ENCODE data around the gene SLC6A18.

DNA sequence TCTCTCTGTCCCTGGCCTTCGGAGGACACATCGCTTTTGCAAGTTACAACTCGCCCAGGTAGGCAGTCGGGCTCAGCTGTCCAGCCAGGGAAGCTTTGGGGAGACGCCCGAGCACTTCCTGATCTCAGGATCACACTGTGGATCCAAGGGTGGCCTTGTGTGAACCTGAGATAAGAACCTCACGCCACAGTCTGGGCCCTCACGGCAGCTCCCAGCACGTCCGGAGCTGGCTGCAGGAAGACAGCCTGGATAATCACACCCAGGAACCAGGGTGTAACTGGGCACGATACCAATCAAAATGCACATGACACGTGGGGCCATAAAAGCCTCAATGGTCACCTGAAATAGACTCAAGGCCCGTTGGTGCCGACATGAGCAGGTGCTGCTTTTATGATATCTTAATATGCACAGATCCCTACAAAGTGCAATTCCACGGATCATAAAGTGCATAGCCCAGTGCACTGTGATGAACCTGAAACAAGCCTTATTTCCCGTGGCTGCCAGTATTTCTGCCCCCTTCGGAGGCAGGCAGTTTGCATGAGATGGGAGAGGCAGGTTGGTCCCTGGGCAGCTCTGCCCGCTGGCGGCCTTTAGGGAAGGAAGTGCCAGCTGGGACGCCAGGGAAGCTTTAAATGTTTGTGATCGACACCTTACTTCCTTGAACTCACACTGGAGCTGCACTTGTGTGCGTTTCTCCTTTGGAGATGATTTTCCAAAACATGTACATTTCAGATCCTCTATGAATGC, 14.5 kb downstream of the SLC6A18 start:
- no peak for TF ChIP-seq ELF4 (IDR thresholded peaks at IDR 0.05)
- no peak for TF ChIP-seq LEF1 (IDR thresholded peaks at IDR 0.05; ENCODE audit: borderline replicate concordance)
- no peak for TF ChIP-seq SP1 (IDR thresholded peaks at IDR 0.05)
- no peak for TF ChIP-seq FOXM1 (IDR thresholded peaks at IDR 0.05; ENCODE audit: borderline replicate concordance)
- no peak for TF ChIP-seq ZNF384 (IDR thresholded peaks at IDR 0.05)
- TF ChIP-seq FOXA1 (IDR thresholded peaks at IDR 0.05) = no peak
- no peak for TF ChIP-seq TARDBP (IDR thresholded peaks at IDR 0.05)
